22Rv1 (cell line): ENCODE data around the gene STAT6.

Source experiments
- CTCF ChIP-seq: fragments of 450-650 bp; IDR thresholded peaks from 2 replicates; pipeline ENCODE4 v1.5.1; 2017; ENCODE audit warnings: mild to moderate bottlenecking
- ZFX ChIP-seq: fragments of 450-650 bp; IDR thresholded peaks from 2 replicates; pipeline ENCODE4 v1.6.1; 2017; ENCODE audit warnings: antibody characterized with exemption, borderline replicate concordance

GRCh38 chr12:57127101-57127725 is 16.1 kb upstream of the STAT6 start:
- TF ChIP-seq CTCF, result peak; percentile 63
- no peak for TF ChIP-seq ZFX
